ENCODE data around the gene DCAF4L1.

Gene DCAF4L1

GRCh38 chr4:42015438-42015837 lies 33.9 kb downstream of the DCAF4L1 start:
- Histone ChIP-seq H3K36me3 (ENCODE audit: insufficient read depth) (no peaks in the 10 kb centered on the region), H3K4me2 (no peak overlapping the region), H3K4me3 (IDR thresholded peaks at IDR 0.05; ENCODE audit: insufficient read depth, low read depth, low read length) (no peak overlapping the region), H3K27ac (no peak overlapping the region), H4K20me1 (ENCODE audit: insufficient read depth) (no peaks in the 10 kb centered on the region), H2AFZ (ENCODE audit: low read depth) (no peak overlapping the region), H3K4me1 (ENCODE audit: low read depth, poor library complexity, severe bottlenecking) (no peaks in the 10 kb centered on the region), H3K79me2 (ENCODE audit: insufficient read depth, low read depth) (no peaks in the 10 kb centered on the region), H3K9ac (no peak overlapping the region), H3K27me3 (ENCODE audit: insufficient read depth, low read depth) (no peaks in the 10 kb centered on the region)
- TF ChIP-seq CTCF (conservative IDR thresholded peaks at IDR 0.05; ENCODE audit: low read depth, low read length) = no peak

GRCh38 chr4:42018451-42018850 lies 36.9 kb downstream of the DCAF4L1 start:
- Histone ChIP-seq H3K4me3 (IDR thresholded peaks at IDR 0.05; ENCODE audit: insufficient read depth, low read depth, low read length) (no peak overlapping the region), H3K27ac (no peak overlapping the region), H2AFZ (ENCODE audit: low read depth) (no peak overlapping the region), H3K36me3 (ENCODE audit: insufficient read depth) (no peaks in the 10 kb centered on the region), H4K20me1 (ENCODE audit: insufficient read depth) (no peaks in the 10 kb centered on the region), H3K4me2 (no peak overlapping the region), H3K79me2 (ENCODE audit: insufficient read depth, low read depth) (no peaks in the 10 kb centered on the region), H3K4me1 (ENCODE audit: low read depth, poor library complexity, severe bottlenecking) (no peaks in the 10 kb centered on the region), H3K27me3 (ENCODE audit: insufficient read depth, low read depth) (no peaks in the 10 kb centered on the region), H3K9ac (no peak overlapping the region)
- TF ChIP-seq CTCF (conservative IDR thresholded peaks at IDR 0.05; ENCODE audit: low read depth, low read length) = no peak

Measured in KMS-11 (cell line).